ENCODE data around the gene SH3RF3. TPM values are rescaled to one million over a fixed set of nuclear protein-coding genes. Genes with fewer than 3 reads are reported as not detected.

Gene SH3RF3
- total RNA-seq, 1 donor from 2014 or later, result 7.3 TPM

DNA sequence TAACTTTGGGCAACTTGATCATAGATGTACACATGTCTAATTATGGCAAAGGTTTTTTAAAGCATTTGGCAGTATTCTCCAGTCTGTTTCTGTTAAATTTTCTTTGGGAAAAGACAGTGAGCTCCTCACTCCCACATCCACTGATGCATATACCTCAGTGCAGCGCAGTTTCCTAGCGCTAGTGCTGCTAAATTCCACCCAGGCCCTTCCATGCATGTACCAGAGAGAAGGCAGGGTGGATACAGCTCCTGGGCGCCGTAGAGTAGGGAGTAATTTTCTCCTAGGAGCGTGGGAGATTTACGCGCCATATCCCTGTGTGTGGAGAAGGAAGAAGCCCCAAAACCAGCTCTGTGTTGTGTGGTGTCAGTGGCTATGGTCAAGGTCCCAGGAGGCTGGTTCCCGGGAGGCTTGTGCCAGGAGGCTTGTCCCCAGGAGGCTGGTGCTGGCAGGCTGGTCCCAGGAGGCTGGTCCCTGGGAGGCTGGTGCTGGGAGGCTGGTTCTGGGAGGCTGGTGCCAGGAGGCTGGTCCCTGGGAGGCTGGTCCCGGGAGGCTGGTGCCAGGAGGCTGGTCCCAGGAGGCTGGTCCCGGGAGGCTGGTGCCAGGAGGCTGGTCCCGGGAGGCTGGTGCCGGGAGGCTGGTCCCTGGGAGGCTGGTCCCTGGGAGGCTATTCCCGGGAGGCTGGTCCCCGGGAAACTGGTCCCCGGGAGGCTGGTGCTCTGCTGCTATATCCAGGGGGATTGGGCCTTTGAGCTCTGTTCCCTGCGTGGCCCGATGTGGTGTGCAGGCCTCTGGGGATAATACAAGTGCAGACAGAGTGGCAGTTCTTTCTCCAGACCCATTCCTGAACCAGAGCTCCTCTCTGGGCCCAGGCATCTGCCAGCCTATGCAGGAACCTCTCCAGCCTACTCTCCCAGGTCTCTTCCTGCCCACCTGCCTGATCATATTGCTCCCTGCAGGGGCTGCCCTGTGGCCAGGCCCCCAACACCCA lies 323.6 kb downstream of the SH3RF3 start:
- H3K36me3 ChIP-seq (ENCODE audit: insufficient read depth, low read length), result no peaks in the 10 kb centered on the region
- H3K4me3 ChIP-seq (ENCODE audit: insufficient read depth, low read depth, low read length), result no peak overlapping the region
- Mint-ChIP-seq H3K27me3 (ENCODE audit: low read depth, unreplicated experiment) (peaks cover 12% of the 10 kb centered on the region), H3K9me3 (ENCODE audit: unreplicated experiment) (no peaks in the 10 kb centered on the region), H3K4me1 (ENCODE audit: low read depth, unreplicated experiment) (peaks cover 17% of the 10 kb centered on the region), H3K27ac (ENCODE audit: unreplicated experiment) (peak overlapping the region; percentile 34), H3K36me3 (ENCODE audit: low read depth, unreplicated experiment) (peaks cover 15% of the 10 kb centered on the region), H3K4me3 (ENCODE audit: unreplicated experiment) (no peak overlapping the region)
- H3K9me3 ChIP-seq (ENCODE audit: insufficient read depth, low read depth, low read length), result no peaks in the 10 kb centered on the region
- H3K4me1 ChIP-seq (ENCODE audit: insufficient read depth, low read length), result peaks cover 9% of the 10 kb centered on the region
- H2AFZ ChIP-seq (ENCODE audit: low read depth, low read length), result no peak overlapping the region
- no peak overlapping the region for H3K27ac ChIP-seq (ENCODE audit: low read depth, low read length)
- FAIRE-seq (no peak), DNase-seq (ENCODE audit: low read depth) (no peak)
- no peak overlapping the region for H3K4me2 ChIP-seq (ENCODE audit: low read length)
- no peaks in the 10 kb centered on the region for H3K79me2 ChIP-seq (ENCODE audit: insufficient read depth, low read length)
- no peaks in the 10 kb centered on the region for H3K27me3 ChIP-seq (ENCODE audit: insufficient read depth, low read length)
- no peak for TF ChIP-seq EZH2 (IDR thresholded peaks at IDR 0.05; ENCODE audit: insufficient read depth, low read length)
- TF ChIP-seq, protein P1, sequence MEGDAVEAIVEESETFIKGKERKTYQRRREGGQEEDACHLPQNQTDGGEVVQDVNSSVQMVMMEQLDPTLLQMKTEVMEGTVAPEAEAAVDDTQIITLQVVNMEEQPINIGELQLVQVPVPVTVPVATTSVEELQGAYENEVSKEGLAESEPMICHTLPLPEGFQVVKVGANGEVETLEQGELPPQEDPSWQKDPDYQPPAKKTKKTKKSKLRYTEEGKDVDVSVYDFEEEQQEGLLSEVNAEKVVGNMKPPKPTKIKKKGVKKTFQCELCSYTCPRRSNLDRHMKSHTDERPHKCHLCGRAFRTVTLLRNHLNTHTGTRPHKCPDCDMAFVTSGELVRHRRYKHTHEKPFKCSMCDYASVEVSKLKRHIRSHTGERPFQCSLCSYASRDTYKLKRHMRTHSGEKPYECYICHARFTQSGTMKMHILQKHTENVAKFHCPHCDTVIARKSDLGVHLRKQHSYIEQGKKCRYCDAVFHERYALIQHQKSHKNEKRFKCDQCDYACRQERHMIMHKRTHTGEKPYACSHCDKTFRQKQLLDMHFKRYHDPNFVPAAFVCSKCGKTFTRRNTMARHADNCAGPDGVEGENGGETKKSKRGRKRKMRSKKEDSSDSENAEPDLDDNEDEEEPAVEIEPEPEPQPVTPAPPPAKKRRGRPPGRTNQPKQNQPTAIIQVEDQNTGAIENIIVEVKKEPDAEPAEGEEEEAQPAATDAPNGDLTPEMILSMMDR (IDR thresholded peaks at IDR 0.05; ENCODE audit: insufficient read depth, low read depth, low read length), result no peak
- H4K20me1 ChIP-seq (ENCODE audit: insufficient read depth, low read length), result no peaks in the 10 kb centered on the region
- H3K9ac ChIP-seq (ENCODE audit: low read length), result no peak overlapping the region

DNA sequence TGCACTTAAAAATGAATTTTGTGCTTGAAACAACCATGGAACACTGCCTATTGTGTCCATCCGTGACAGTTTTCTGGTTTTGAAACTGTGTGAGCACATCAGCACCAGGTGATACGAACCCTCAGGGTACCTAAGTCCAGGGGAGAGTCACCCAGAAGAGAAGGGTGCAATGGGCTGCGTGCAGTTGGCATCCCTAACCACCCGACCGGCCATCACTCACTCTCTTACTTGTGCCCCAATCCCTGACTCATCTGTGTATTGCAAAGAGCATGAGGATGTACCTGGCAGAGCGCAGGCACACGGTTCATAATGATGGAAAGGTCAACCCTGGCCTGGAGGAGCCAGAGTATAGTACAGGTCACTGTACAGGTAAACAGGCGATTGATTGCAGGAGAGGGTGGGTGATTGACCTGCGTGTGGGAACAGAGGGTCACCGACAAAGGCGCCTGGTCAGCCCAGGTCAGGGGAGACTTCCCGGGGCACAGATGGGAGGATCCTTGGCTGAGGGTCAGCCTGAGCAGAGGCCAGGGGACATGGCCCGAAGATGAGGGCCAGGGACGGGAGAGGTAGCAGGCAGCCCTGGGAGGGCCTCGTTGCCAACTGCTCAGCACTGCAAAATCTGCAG lies 324.5 kb downstream of the SH3RF3 start:
- Histone ChIP-seq H3K9me3 (ENCODE audit: insufficient read depth, low read depth, low read length) (no peaks in the 10 kb centered on the region), H3K4me3 (ENCODE audit: insufficient read depth, low read depth, low read length) (no peak overlapping the region), H3K27me3 (ENCODE audit: insufficient read depth, low read length) (no peaks in the 10 kb centered on the region), H4K20me1 (ENCODE audit: insufficient read depth, low read length) (no peaks in the 10 kb centered on the region), H3K9ac (ENCODE audit: low read length) (no peak overlapping the region), H3K27ac (ENCODE audit: low read depth, low read length) (no peak overlapping the region), H3K4me1 (ENCODE audit: insufficient read depth, low read length) (peaks cover 9% of the 10 kb centered on the region), H3K4me2 (ENCODE audit: low read length) (no peak overlapping the region), H3K79me2 (ENCODE audit: insufficient read depth, low read length) (no peaks in the 10 kb centered on the region), H3K36me3 (ENCODE audit: insufficient read depth, low read length) (no peaks in the 10 kb centered on the region), H2AFZ (ENCODE audit: low read depth, low read length) (no peak overlapping the region)
- DNase-seq (ENCODE audit: low read depth) (no peak), FAIRE-seq (no peak)
- Mint-ChIP-seq H3K4me1 (ENCODE audit: low read depth, unreplicated experiment) (peaks cover 21% of the 10 kb centered on the region), H3K27me3 (ENCODE audit: low read depth, unreplicated experiment) (peaks cover 12% of the 10 kb centered on the region), H3K27ac (ENCODE audit: unreplicated experiment) (no peak overlapping the region), H3K9me3 (ENCODE audit: unreplicated experiment) (no peaks in the 10 kb centered on the region), H3K4me3 (ENCODE audit: unreplicated experiment) (no peak overlapping the region), H3K36me3 (ENCODE audit: low read depth, unreplicated experiment) (peaks cover 15% of the 10 kb centered on the region)
- no peak for TF ChIP-seq EZH2 (IDR thresholded peaks at IDR 0.05; ENCODE audit: insufficient read depth, low read length)
- TF ChIP-seq, protein P1 (IDR thresholded peaks at IDR 0.05; ENCODE audit: insufficient read depth, low read depth, low read length), result no peak
